ENCODE measurements around the gene ABCB6.

ABCB6 gene

GRCh38 chr2:219230059-219230540 lies 11.3 kb upstream of the ABCB6 start:
- Histone ChIP-seq H3K4me1 (ENCODE audit: control insufficient read depth, insufficient read depth, low read depth, low read length) (peaks cover 12% of the 10 kb centered on the region), H3K14ac (ENCODE audit: low read length in 2 of 2) (peak overlapping the region in 1 of 2 experiments; percentile 38), H3K9me3 (ENCODE audit: control insufficient read depth, low read length) (no peaks in the 10 kb centered on the region), H3K4me2 (ENCODE audit: low read length, poor library complexity, severe bottlenecking) (peak overlapping the region; percentile 89), H3K27me3 (ENCODE audit: control insufficient read depth in 1 of 2, insufficient read depth in 1 of 2, low read length in 2 of 2) (no peaks in the 10 kb centered on the region), H3K79me1 (replicated peaks; ENCODE audit: low read length, poor library complexity, severe bottlenecking) (peaks cover 46% of the 10 kb centered on the region), H3K18ac (ENCODE audit: low read depth in 1 of 2, low read length in 2 of 2) (peak overlapping the region in 1 of 2 experiments; percentile 68), H3K23ac (ENCODE audit: low read length in 2 of 2) (peak overlapping the region in 1 of 2 experiments; percentile 90), H2AFZ (ENCODE audit: low read depth, low read length) (peak overlapping the region; percentile 81), H2BK5ac (ENCODE audit: low read depth, low read length, poor library complexity, severe bottlenecking) (no peak overlapping the region), H3K9ac (ENCODE audit: low read length) (peak overlapping the region; percentile 96), H3K36me3 (ENCODE audit: control insufficient read depth in 1 of 2, insufficient read depth in 2 of 2, low read depth in 1 of 2, low read length in 2 of 2) (peaks cover 36 to 54% of the 10 kb centered on the region in 2 experiments), H4K91ac (ENCODE audit: low read length) (no peak overlapping the region), H3K27ac (ENCODE audit: low read length, poor library complexity, severe bottlenecking) (peak overlapping the region; percentile 44), H2BK120ac (ENCODE audit: low read depth, low read length) (no peak overlapping the region), H2BK15ac (ENCODE audit: low read depth, poor library complexity, severe bottlenecking) (no peak overlapping the region), H3K4ac (ENCODE audit: low read depth in 1 of 2, low read length in 2 of 2) (peak overlapping the region in 1 of 2 experiments; percentile 22), H3K4me3 (ENCODE audit: insufficient read depth in 1 of 2, low read depth in 1 of 2, low read length in 2 of 2) (peak overlapping the region; percentile 83 to 94), H2BK12ac (ENCODE audit: low read length in 2 of 2) (peak overlapping the region in 1 of 2 experiments; percentile 23), H4K8ac (ENCODE audit: low read length) (no peak overlapping the region), H2AK5ac (ENCODE audit: low read length, severe bottlenecking) (no peak overlapping the region)
- WGBS, result 0% methylated on average over 24 of the region's 24 CpGs
- peak; percentile 67 for DNase-seq

DNA sequence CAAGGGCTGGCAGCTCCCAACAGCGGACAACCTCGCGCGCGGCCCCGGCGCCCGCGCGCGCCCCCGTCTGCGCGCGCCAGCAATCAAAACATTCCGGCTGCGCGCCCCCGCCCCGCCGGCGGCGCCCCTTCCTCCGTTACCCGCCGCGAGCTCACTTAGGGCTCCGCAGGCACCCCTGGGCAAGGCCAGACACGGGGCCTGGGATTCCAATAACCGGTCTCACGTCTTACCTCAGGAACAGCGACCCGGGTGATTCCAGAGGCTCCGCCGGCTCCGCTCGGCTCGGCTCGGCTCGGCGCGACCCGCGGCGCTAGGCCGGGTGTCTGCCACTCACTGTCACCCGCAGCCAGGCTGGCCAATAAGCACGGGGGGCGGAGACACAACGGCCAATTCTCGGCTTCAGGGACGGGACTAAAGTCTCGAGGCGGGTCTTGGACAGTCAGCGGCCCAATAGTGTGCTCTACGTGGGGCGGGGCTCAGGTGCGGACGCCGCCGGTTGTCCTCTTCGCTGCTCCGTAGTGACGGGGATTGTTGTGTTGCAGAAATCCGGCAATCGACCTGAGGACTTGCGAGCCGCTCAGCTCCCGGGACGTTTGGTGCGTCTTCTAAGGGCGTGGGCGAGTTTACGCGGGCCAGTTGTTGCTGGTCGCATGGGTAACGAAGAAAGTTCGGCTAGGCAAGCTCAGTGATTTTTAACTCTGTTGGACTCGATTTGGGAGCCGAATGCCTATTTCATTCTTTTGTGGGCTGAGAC lies 10.7 kb upstream of the ABCB6 start, which contains the start of the genes ANKZF1 and ATG9A:
TSS of gene ANKZF1 (plus strand) at position 502 of the 754 bp plus-strand sequence. CDS start 452 bp downstream, outside the sequence.
TSS of gene ATG9A (minus strand) at position 332 of the 754 bp plus-strand sequence. CDS start 1,612 bp downstream, outside the sequence.
- Histone ChIP-seq H3K18ac (ENCODE audit: low read depth in 1 of 2, low read length in 2 of 2) (peak within 1 kb of the TSS; percentile 61 to 79), H3K4me1 (ENCODE audit: control insufficient read depth, insufficient read depth, low read depth, low read length) (peaks cover 12% of the 10 kb centered on the region), H2AK5ac (ENCODE audit: low read length, severe bottlenecking) (no peak within 1 kb of the TSS), H3K14ac (ENCODE audit: low read length in 2 of 2) (peak within 1 kb of the TSS in 1 of 2 experiments; percentile 99), H3K4ac (ENCODE audit: low read depth in 1 of 2, low read length in 2 of 2) (peak within 1 kb of the TSS; percentile 0 to 93), H2BK5ac (ENCODE audit: low read depth, low read length, poor library complexity, severe bottlenecking) (peak within 1 kb of the TSS; percentile 67), H3K4me3 (ENCODE audit: insufficient read depth in 1 of 2, low read depth in 1 of 2, low read length in 2 of 2) (peak within 1 kb of the TSS; percentile 83 to 94), H2BK12ac (ENCODE audit: low read length in 2 of 2) (peak within 1 kb of the TSS in 1 of 2 experiments; percentile 75), H3K9ac (ENCODE audit: low read length) (peak within 1 kb of the TSS; percentile 96), H3K4me2 (ENCODE audit: low read length, poor library complexity, severe bottlenecking) (peak within 1 kb of the TSS; percentile 98), H2AFZ (ENCODE audit: low read depth, low read length) (peak within 1 kb of the TSS; percentile 81), H3K27ac (ENCODE audit: low read length, poor library complexity, severe bottlenecking) (peak within 1 kb of the TSS; percentile 88), H3K9me3 (ENCODE audit: control insufficient read depth, low read length) (no peaks in the 10 kb centered on the region), H4K91ac (ENCODE audit: low read length) (peak within 1 kb of the TSS; percentile 84), H3K27me3 (ENCODE audit: control insufficient read depth in 1 of 2, insufficient read depth in 1 of 2, low read length in 2 of 2) (no peaks in the 10 kb centered on the region), H2BK15ac (ENCODE audit: low read depth, poor library complexity, severe bottlenecking) (peak within 1 kb of the TSS; percentile 68), H2BK120ac (ENCODE audit: low read depth, low read length) (peak within 1 kb of the TSS; percentile 83), H3K79me1 (replicated peaks; ENCODE audit: low read length, poor library complexity, severe bottlenecking) (peaks cover 48% of the 10 kb centered on the region), H4K8ac (ENCODE audit: low read length) (peak within 1 kb of the TSS; percentile 91), H3K36me3 (ENCODE audit: control insufficient read depth in 1 of 2, insufficient read depth in 2 of 2, low read depth in 1 of 2, low read length in 2 of 2) (peaks cover 37 to 54% of the 10 kb centered on the region in 2 experiments), H3K23ac (ENCODE audit: low read length in 2 of 2) (peak within 1 kb of the TSS in 1 of 2 experiments; percentile 90)
- WGBS, result under 1% methylated on average over 80 of the region's 80 CpGs
- peak; percentile 99 for DNase-seq

- peak overlapping the region; percentile 68 for H2BK15ac ChIP-seq (ENCODE audit: low read depth, poor library complexity, severe bottlenecking)
- peak overlapping the region in 1 of 2 experiments; percentile 75 for H2BK12ac ChIP-seq (ENCODE audit: low read length in 2 of 2)
- peak overlapping the region; percentile 96 for H3K9ac ChIP-seq (ENCODE audit: low read length)
- H4K8ac ChIP-seq (ENCODE audit: low read length), result peak overlapping the region; percentile 46
- WGBS, result 8% methylated on average over 19 of the region's 19 CpGs
- H2BK5ac ChIP-seq (ENCODE audit: low read depth, low read length, poor library complexity, severe bottlenecking), result no peak overlapping the region
- H3K36me3 ChIP-seq (ENCODE audit: control insufficient read depth in 1 of 2, insufficient read depth in 2 of 2, low read depth in 1 of 2, low read length in 2 of 2), result peaks cover 42 to 54% of the 10 kb centered on the region in 2 experiments
- H3K14ac ChIP-seq (ENCODE audit: low read length in 2 of 2), result peak overlapping the region in 1 of 2 experiments; percentile 99
- DNase-seq, result no peak
- H2AK5ac ChIP-seq (ENCODE audit: low read length, severe bottlenecking), result no peak overlapping the region
- no peaks in the 10 kb centered on the region for H3K27me3 ChIP-seq (ENCODE audit: control insufficient read depth in 1 of 2, insufficient read depth in 1 of 2, low read length in 2 of 2)
- H3K27ac ChIP-seq (ENCODE audit: low read length, poor library complexity, severe bottlenecking), result peak overlapping the region; percentile 6
- peaks cover 53% of the 10 kb centered on the region for H3K79me1 ChIP-seq (replicated peaks; ENCODE audit: low read length, poor library complexity, severe bottlenecking)
- H3K4ac ChIP-seq (ENCODE audit: low read depth in 1 of 2, low read length in 2 of 2), result peak overlapping the region; percentile 0 to 93
- no peak overlapping the region for H4K91ac ChIP-seq (ENCODE audit: low read length)
- no peaks in the 10 kb centered on the region for H3K9me3 ChIP-seq (ENCODE audit: control insufficient read depth, low read length)
- peak overlapping the region; percentile 46 to 70 for H3K18ac ChIP-seq (ENCODE audit: low read depth in 1 of 2, low read length in 2 of 2)
- H3K4me1 ChIP-seq (ENCODE audit: control insufficient read depth, insufficient read depth, low read depth, low read length), result peaks cover 12% of the 10 kb centered on the region
- H3K23ac ChIP-seq (ENCODE audit: low read length in 2 of 2), result peak overlapping the region in 1 of 2 experiments; percentile 86
- peak overlapping the region; percentile 83 for H2BK120ac ChIP-seq (ENCODE audit: low read depth, low read length)
- H3K4me2 ChIP-seq (ENCODE audit: low read length, poor library complexity, severe bottlenecking), result peak overlapping the region; percentile 98
- peak overlapping the region; percentile 72 to 94 for H3K4me3 ChIP-seq (ENCODE audit: insufficient read depth in 1 of 2, low read depth in 1 of 2, low read length in 2 of 2)
- H2AFZ ChIP-seq (ENCODE audit: low read depth, low read length), result peak overlapping the region; percentile 46
These were observed 10.2 kb upstream of the ABCB6 start for GRCh38 chr2:219228911-219229304.

Data from mesenchymal stem cell (in vitro differentiated cells and primary cell).